Measurements from ENCODE around the gene ARHGAP42. TPM values are rescaled to one million over a fixed set of nuclear protein-coding genes. Genes with fewer than 3 reads are reported as not detected.

Gene ARHGAP42
- total RNA-seq, 1 donor from 2014 or later = 33.2 TPM

DNA sequence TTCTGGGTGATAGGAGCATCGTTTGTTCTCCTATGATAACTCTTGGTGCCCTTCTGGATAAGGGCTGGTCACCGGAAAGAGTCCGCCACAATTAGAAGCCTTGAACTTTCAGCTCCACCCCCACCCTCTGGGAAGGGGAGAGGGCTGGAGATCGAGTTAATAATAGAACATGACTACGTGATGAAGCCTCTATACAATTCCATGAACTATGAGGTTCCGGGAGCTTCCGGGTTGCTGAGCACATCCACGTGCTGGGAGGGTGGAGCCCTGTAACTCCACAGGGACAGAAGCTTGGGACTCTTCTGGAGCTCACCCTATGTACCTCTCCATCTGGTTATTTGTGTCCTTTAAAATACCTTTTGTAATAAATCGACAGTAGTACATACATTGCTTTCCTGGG is 40.3 kb downstream of the ARHGAP42 start:
- H3K27me3 Mint-ChIP-seq (ENCODE audit: low read depth, unreplicated experiment) = no peaks in the 10 kb centered on the region
- H3K36me3 Mint-ChIP-seq (ENCODE audit: low read depth, unreplicated experiment) = no peaks in the 10 kb centered on the region
- peak overlapping the region; percentile 8 for H3K4me3 Mint-ChIP-seq (ENCODE audit: unreplicated experiment)
- no peak overlapping the region for H3K9ac ChIP-seq (ENCODE audit: low read length)
- H4K20me1 ChIP-seq (ENCODE audit: insufficient read depth, low read length) = peaks cover 12% of the 10 kb centered on the region
- no peak overlapping the region for H3K4me3 ChIP-seq (ENCODE audit: insufficient read depth, low read depth, low read length)
- peak overlapping the region; percentile 33 for H3K4me2 ChIP-seq (ENCODE audit: low read length)
- H3K4me1 Mint-ChIP-seq (ENCODE audit: low read depth, unreplicated experiment) = peaks cover 24% of the 10 kb centered on the region
- H3K9me3 ChIP-seq (ENCODE audit: insufficient read depth, low read depth, low read length) = no peaks in the 10 kb centered on the region
- FAIRE-seq = no peak
- no peaks in the 10 kb centered on the region for H3K4me1 ChIP-seq (ENCODE audit: insufficient read depth, low read length)
- no peaks in the 10 kb centered on the region for H3K9me3 Mint-ChIP-seq (ENCODE audit: unreplicated experiment)
- TF ChIP-seq EZH2 (IDR thresholded peaks at IDR 0.05; ENCODE audit: insufficient read depth, low read length) (no peak), CTCF (IDR thresholded peaks at IDR 0.05; ENCODE audit: insufficient read depth, low read depth, low read length) (no peak)
- no peaks in the 10 kb centered on the region for H3K36me3 ChIP-seq (ENCODE audit: insufficient read depth, low read length)
- no peak for DNase-seq (ENCODE audit: low read depth)
- H2AFZ ChIP-seq (ENCODE audit: low read depth, low read length) = no peak overlapping the region
- H3K79me2 ChIP-seq (ENCODE audit: insufficient read depth, low read length) = peaks cover 38% of the 10 kb centered on the region
- peak overlapping the region; percentile 85 for H3K27ac Mint-ChIP-seq (ENCODE audit: unreplicated experiment)
- no peak overlapping the region for H3K27ac ChIP-seq (ENCODE audit: low read depth, low read length)
- H3K27me3 ChIP-seq (ENCODE audit: insufficient read depth, low read length) = no peaks in the 10 kb centered on the region

GRCh38 chr11:100730266-100730665 is 43.2 kb downstream of the ARHGAP42 start:
- H3K79me2 ChIP-seq (ENCODE audit: insufficient read depth, low read length) = peaks cover 31% of the 10 kb centered on the region
- no peaks in the 10 kb centered on the region for H3K9me3 Mint-ChIP-seq (ENCODE audit: unreplicated experiment)
- no peak overlapping the region for H3K4me2 ChIP-seq (ENCODE audit: low read length)
- no peaks in the 10 kb centered on the region for H3K27me3 ChIP-seq (ENCODE audit: insufficient read depth, low read length)
- H3K36me3 Mint-ChIP-seq (ENCODE audit: low read depth, unreplicated experiment) = no peaks in the 10 kb centered on the region
- no peaks in the 10 kb centered on the region for H3K9me3 ChIP-seq (ENCODE audit: insufficient read depth, low read depth, low read length)
- FAIRE-seq = no peak
- DNase-seq (ENCODE audit: low read depth) = peak; percentile 33
- H3K9ac ChIP-seq (ENCODE audit: low read length) = no peak overlapping the region
- no peak overlapping the region for H3K27ac Mint-ChIP-seq (ENCODE audit: unreplicated experiment)
- H3K4me1 ChIP-seq (ENCODE audit: insufficient read depth, low read length) = no peaks in the 10 kb centered on the region
- peaks cover 13% of the 10 kb centered on the region for H4K20me1 ChIP-seq (ENCODE audit: insufficient read depth, low read length)
- peaks cover 26% of the 10 kb centered on the region for H3K4me1 Mint-ChIP-seq (ENCODE audit: low read depth, unreplicated experiment)
- TF ChIP-seq CTCF (IDR thresholded peaks at IDR 0.05; ENCODE audit: insufficient read depth, low read depth, low read length) = no peak
- H3K4me3 Mint-ChIP-seq (ENCODE audit: unreplicated experiment) = no peak overlapping the region
- H3K27ac ChIP-seq (ENCODE audit: low read depth, low read length) = no peak overlapping the region
- no peaks in the 10 kb centered on the region for H3K27me3 Mint-ChIP-seq (ENCODE audit: low read depth, unreplicated experiment)
- H3K4me3 ChIP-seq (ENCODE audit: insufficient read depth, low read depth, low read length) = no peak overlapping the region
- no peaks in the 10 kb centered on the region for H3K36me3 ChIP-seq (ENCODE audit: insufficient read depth, low read length)
- H2AFZ ChIP-seq (ENCODE audit: low read depth, low read length) = no peak overlapping the region

GRCh38 chr11:100731471-100731870 is 44.4 kb downstream of the ARHGAP42 start:
- Histone ChIP-seq H3K9ac (ENCODE audit: low read length) (no peak overlapping the region), H2AFZ (ENCODE audit: low read depth, low read length) (no peak overlapping the region), H3K36me3 (ENCODE audit: insufficient read depth, low read length) (no peaks in the 10 kb centered on the region), H3K9me3 (ENCODE audit: insufficient read depth, low read depth, low read length) (no peaks in the 10 kb centered on the region), H3K79me2 (ENCODE audit: insufficient read depth, low read length) (peaks cover 27% of the 10 kb centered on the region), H3K4me1 (ENCODE audit: insufficient read depth, low read length) (no peaks in the 10 kb centered on the region), H3K27ac (ENCODE audit: low read depth, low read length) (no peak overlapping the region), H4K20me1 (ENCODE audit: insufficient read depth, low read length) (peaks cover 8% of the 10 kb centered on the region), H3K4me3 (ENCODE audit: insufficient read depth, low read depth, low read length) (no peak overlapping the region), H3K27me3 (ENCODE audit: insufficient read depth, low read length) (no peaks in the 10 kb centered on the region), H3K4me2 (ENCODE audit: low read length) (no peak overlapping the region)
- H3K9me3 Mint-ChIP-seq (ENCODE audit: unreplicated experiment) = no peaks in the 10 kb centered on the region
- no peak for FAIRE-seq
- H3K27ac Mint-ChIP-seq (ENCODE audit: unreplicated experiment) = no peak overlapping the region
- H3K27me3 Mint-ChIP-seq (ENCODE audit: low read depth, unreplicated experiment) = no peaks in the 10 kb centered on the region
- H3K4me3 Mint-ChIP-seq (ENCODE audit: unreplicated experiment) = no peak overlapping the region
- peaks cover 29% of the 10 kb centered on the region for H3K4me1 Mint-ChIP-seq (ENCODE audit: low read depth, unreplicated experiment)
- no peaks in the 10 kb centered on the region for H3K36me3 Mint-ChIP-seq (ENCODE audit: low read depth, unreplicated experiment)
- DNase-seq (ENCODE audit: low read depth) = no peak
- TF ChIP-seq CTCF (IDR thresholded peaks at IDR 0.05; ENCODE audit: insufficient read depth, low read depth, low read length) (no peak), EZH2 (IDR thresholded peaks at IDR 0.05; ENCODE audit: insufficient read depth, low read length) (no peak)
